Astrocyte (in vitro differentiated cells and primary cell): Measurements from ENCODE around the gene CCDC6. TPM values are rescaled to one million over a fixed set of nuclear protein-coding genes. Genes with fewer than 3 reads are reported as not detected.

Experiments
- DNase-seq: peaks from one replicate; pipeline ENCODE4 v3.0.0-alpha.2; 2010; ENCODE audit warnings: low read depth
- FAIRE-seq: peaks from 2 replicates; lab custom pipeline; 2011; peaks lifted over from hg19 to GRCh38; lab: Jason Lieb, UNC
- H2AFZ ChIP-seq: 2 replicates; pipeline ENCODE4 v1.6.0; 2012; ENCODE audit warnings: low read depth, low read length, inconsistent platforms
- H3K27ac ChIP-seq: 2 replicates; pipeline ENCODE4 v1.5.1; 2011; ENCODE audit warnings: low read depth, low read length, inconsistent platforms
- H3K27me3 ChIP-seq: 2 replicates; pipeline ENCODE4 v1.6.0; 2011; ENCODE audit warnings: low read length, inconsistent platforms; ENCODE audit not compliant: insufficient read depth
- H3K36me3 ChIP-seq: 2 replicates; pipeline ENCODE4 v1.5.1; 2011; ENCODE audit warnings: low read length, inconsistent platforms; ENCODE audit not compliant: insufficient read depth
- H3K4me1 ChIP-seq: 2 replicates; pipeline ENCODE4 v1.5.1; 2011; ENCODE audit warnings: low read length, inconsistent platforms; ENCODE audit not compliant: insufficient read depth
- H3K4me2 ChIP-seq: 2 replicates; pipeline ENCODE4 v1.6.0; 2012; ENCODE audit warnings: low read length, inconsistent platforms
- H3K4me3 ChIP-seq: 2 replicates; pipeline ENCODE4 v1.5.1; 2011; ENCODE audit warnings: low read depth, mild to moderate bottlenecking, low read length, inconsistent platforms; ENCODE audit not compliant: insufficient read depth
- H3K79me2 ChIP-seq: 2 replicates; pipeline ENCODE4 v1.6.0; 2012; ENCODE audit warnings: mild to moderate bottlenecking, low read length, inconsistent platforms; ENCODE audit not compliant: insufficient read depth
- H3K9ac ChIP-seq: 2 replicates; pipeline ENCODE4 v1.6.0; 2012; ENCODE audit warnings: mild to moderate bottlenecking, low read length, inconsistent platforms
- H3K9me3 ChIP-seq: 2 replicates; pipeline ENCODE4 v1.5.1; 2012; ENCODE audit warnings: low read depth, mild to moderate bottlenecking, low read length, inconsistent platforms; ENCODE audit not compliant: insufficient read depth
- H4K20me1 ChIP-seq: 2 replicates; pipeline ENCODE4 v1.6.0; 2012; ENCODE audit warnings: low read length, inconsistent platforms; ENCODE audit not compliant: insufficient read depth
- H3K27ac Mint-ChIP-seq: one replicate; pipeline ENCODE4 v1.8.0; 2021; ENCODE audit warnings: mild to moderate bottlenecking, mixed read lengths; ENCODE audit not compliant: unreplicated experiment
- H3K27me3 Mint-ChIP-seq: one replicate; pipeline ENCODE4 v1.8.0; 2021; ENCODE audit warnings: low read depth, mixed read lengths; ENCODE audit not compliant: unreplicated experiment
- H3K36me3 Mint-ChIP-seq: one replicate; pipeline ENCODE4 v1.8.0; 2021; ENCODE audit warnings: low read depth, mixed read lengths; ENCODE audit not compliant: unreplicated experiment
- H3K4me1 Mint-ChIP-seq: one replicate; pipeline ENCODE4 v1.8.0; 2021; ENCODE audit warnings: low read depth, mixed read lengths; ENCODE audit not compliant: unreplicated experiment
- H3K4me3 Mint-ChIP-seq: one replicate; pipeline ENCODE4 v1.8.0; 2021; ENCODE audit warnings: mild to moderate bottlenecking, moderate library complexity, mixed read lengths; ENCODE audit not compliant: unreplicated experiment
- H3K9me3 Mint-ChIP-seq: one replicate; pipeline ENCODE4 v1.8.0; 2021; ENCODE audit warnings: mild to moderate bottlenecking, mixed read lengths; ENCODE audit not compliant: unreplicated experiment
- EZH2 ChIP-seq: IDR thresholded peaks from 2 replicates; pipeline ENCODE4 v1.6.1; 2012; ENCODE audit warnings: mild to moderate bottlenecking, low read length, inconsistent platforms; ENCODE audit not compliant: insufficient read depth
- total RNA-seq: library from RNA; stranded (reverse); gene quantifications from 2 replicates; pipeline ENCODE4 v1.2.1, GENCODE V29; 2021
- TF ChIP-seq, protein P1 (sequence below): IDR thresholded peaks from 2 replicates; pipeline ENCODE4 v1.5.1; 2011; ENCODE audit warnings: low read depth, mild to moderate bottlenecking, inconsistent platforms, low read length, moderate library complexity; ENCODE audit not compliant: insufficient read depth

CCDC6 gene
- total RNA-seq, 1 donor from 2014 or later: 69.4 TPM

DNA sequence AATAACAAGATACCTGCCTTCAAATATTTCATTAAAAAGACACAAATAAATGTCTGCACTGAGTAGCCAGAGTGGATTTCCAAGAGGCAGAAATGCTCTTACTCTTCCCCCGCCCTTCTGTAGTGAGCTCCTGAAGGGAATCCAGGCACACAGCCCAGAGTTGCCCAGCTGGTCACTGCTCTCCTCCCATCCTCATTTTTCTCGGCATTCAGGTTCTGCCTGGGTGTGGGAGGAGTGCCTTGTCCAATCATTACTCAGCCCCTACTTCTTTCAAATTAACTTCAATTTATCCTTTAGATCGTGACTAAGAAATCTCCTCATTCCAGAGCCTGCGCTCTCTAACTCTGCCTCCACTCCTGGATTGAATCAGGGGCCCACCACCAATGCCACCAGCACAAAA is 12.2 kb downstream of the CCDC6 start:
- Histone ChIP-seq H3K27ac (no peak overlapping the region), H2AFZ (no peak overlapping the region), H4K20me1 (peaks cover 94% of the 10 kb centered on the region), H3K4me3 (no peak overlapping the region), H3K9me3 (no peaks in the 10 kb centered on the region), H3K4me1 (peaks cover 8% of the 10 kb centered on the region), H3K27me3 (no peaks in the 10 kb centered on the region), H3K79me2 (peaks cover 92% of the 10 kb centered on the region), H3K4me2 (peak overlapping the region; percentile 42), H3K36me3 (peaks cover 3% of the 10 kb centered on the region), H3K9ac (no peak overlapping the region)
- no peak overlapping the region for H3K27ac Mint-ChIP-seq
- no peak for TF ChIP-seq EZH2
- TF ChIP-seq, protein P1, sequence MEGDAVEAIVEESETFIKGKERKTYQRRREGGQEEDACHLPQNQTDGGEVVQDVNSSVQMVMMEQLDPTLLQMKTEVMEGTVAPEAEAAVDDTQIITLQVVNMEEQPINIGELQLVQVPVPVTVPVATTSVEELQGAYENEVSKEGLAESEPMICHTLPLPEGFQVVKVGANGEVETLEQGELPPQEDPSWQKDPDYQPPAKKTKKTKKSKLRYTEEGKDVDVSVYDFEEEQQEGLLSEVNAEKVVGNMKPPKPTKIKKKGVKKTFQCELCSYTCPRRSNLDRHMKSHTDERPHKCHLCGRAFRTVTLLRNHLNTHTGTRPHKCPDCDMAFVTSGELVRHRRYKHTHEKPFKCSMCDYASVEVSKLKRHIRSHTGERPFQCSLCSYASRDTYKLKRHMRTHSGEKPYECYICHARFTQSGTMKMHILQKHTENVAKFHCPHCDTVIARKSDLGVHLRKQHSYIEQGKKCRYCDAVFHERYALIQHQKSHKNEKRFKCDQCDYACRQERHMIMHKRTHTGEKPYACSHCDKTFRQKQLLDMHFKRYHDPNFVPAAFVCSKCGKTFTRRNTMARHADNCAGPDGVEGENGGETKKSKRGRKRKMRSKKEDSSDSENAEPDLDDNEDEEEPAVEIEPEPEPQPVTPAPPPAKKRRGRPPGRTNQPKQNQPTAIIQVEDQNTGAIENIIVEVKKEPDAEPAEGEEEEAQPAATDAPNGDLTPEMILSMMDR: no peak
- no peaks in the 10 kb centered on the region for H3K27me3 Mint-ChIP-seq
- peak overlapping the region; percentile 4 for H3K4me3 Mint-ChIP-seq
- peaks cover 9% of the 10 kb centered on the region for H3K36me3 Mint-ChIP-seq
- DNase-seq (peak; percentile 94), FAIRE-seq (peak; percentile 17)
- H3K9me3 Mint-ChIP-seq: no peaks in the 10 kb centered on the region
- H3K4me1 Mint-ChIP-seq: peaks cover 43% of the 10 kb centered on the region

DNA sequence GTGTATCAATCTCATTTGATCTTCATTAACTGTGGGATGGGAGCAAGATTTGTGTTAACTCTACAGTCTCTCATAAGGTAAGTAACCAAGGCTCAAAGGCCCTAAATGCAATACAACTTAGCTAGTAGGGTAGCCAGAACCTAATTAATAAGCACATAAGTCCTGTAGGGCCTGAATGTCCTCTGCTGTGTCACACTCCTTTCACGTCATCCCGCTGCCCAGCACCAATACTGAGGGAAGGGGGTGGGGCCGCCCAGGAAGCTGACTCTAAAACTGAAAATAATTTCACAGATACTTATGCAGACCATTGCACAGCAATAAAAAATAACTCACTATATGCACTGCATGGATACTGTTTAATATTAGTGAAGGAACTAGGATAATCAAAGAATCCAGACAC is 13.7 kb downstream of the CCDC6 start:
- Histone ChIP-seq H3K79me2 (peaks cover 91% of the 10 kb centered on the region), H3K9me3 (no peaks in the 10 kb centered on the region), H3K36me3 (peaks cover 3% of the 10 kb centered on the region), H3K27me3 (no peaks in the 10 kb centered on the region), H4K20me1 (peaks cover 94% of the 10 kb centered on the region), H3K4me1 (peaks cover 8% of the 10 kb centered on the region), H3K27ac (no peak overlapping the region), H3K4me2 (no peak overlapping the region), H3K4me3 (no peak overlapping the region), H2AFZ (no peak overlapping the region), H3K9ac (no peak overlapping the region)
- DNase-seq: no peak
- no peaks in the 10 kb centered on the region for H3K9me3 Mint-ChIP-seq
- no peak overlapping the region for H3K4me3 Mint-ChIP-seq
- no peak for FAIRE-seq
- H3K27ac Mint-ChIP-seq: no peak overlapping the region
- peaks cover 37% of the 10 kb centered on the region for H3K4me1 Mint-ChIP-seq
- no peaks in the 10 kb centered on the region for H3K27me3 Mint-ChIP-seq
- TF ChIP-seq EZH2: no peak
- TF ChIP-seq, protein P1: no peak
- H3K36me3 Mint-ChIP-seq: peaks cover 9% of the 10 kb centered on the region

DNA sequence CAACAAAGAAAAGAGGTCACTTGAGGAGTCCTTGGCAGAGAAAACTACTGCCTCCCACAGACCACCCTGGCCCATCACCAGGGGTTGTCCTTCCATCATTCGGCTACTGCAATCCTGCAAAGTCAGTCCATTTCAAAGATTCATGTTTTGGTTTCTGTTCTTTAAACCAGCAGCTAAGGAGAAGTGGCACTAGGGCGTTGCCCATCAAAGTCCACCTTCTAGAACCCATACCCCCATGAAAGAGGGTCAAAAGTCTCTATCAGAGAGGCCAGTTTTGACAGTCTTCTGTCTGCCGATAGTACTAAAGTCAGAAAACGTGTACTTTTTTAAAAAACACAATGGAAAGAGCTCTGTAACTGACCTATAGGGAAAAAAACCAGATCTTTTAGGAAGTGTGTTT is 14.4 kb downstream of the CCDC6 start:
- H3K36me3 Mint-ChIP-seq: peaks cover 9% of the 10 kb centered on the region
- H3K4me3 Mint-ChIP-seq: no peak overlapping the region
- Histone ChIP-seq H3K9me3 (no peaks in the 10 kb centered on the region), H3K27me3 (no peaks in the 10 kb centered on the region), H3K27ac (no peak overlapping the region), H3K9ac (no peak overlapping the region), H3K4me3 (no peak overlapping the region), H3K4me2 (no peak overlapping the region), H4K20me1 (peaks cover 94% of the 10 kb centered on the region), H2AFZ (no peak overlapping the region), H3K36me3 (peaks cover 3% of the 10 kb centered on the region), H3K79me2 (peaks cover 92% of the 10 kb centered on the region), H3K4me1 (peaks cover 8% of the 10 kb centered on the region)
- no peaks in the 10 kb centered on the region for H3K27me3 Mint-ChIP-seq
- DNase-seq: no peak
- TF ChIP-seq, protein P1: no peak
- no peak for TF ChIP-seq EZH2
- H3K27ac Mint-ChIP-seq: no peak overlapping the region
- no peak for FAIRE-seq
- H3K9me3 Mint-ChIP-seq: no peaks in the 10 kb centered on the region
- H3K4me1 Mint-ChIP-seq: peaks cover 39% of the 10 kb centered on the region
